ENCODE results near the gene CYP1A2.

The CYP1A2 gene

GRCh38 chr15:74790080-74790916 is 41.7 kb downstream of the CYP1A2 start:
- DNase-seq: peak; percentile 51

DNA sequence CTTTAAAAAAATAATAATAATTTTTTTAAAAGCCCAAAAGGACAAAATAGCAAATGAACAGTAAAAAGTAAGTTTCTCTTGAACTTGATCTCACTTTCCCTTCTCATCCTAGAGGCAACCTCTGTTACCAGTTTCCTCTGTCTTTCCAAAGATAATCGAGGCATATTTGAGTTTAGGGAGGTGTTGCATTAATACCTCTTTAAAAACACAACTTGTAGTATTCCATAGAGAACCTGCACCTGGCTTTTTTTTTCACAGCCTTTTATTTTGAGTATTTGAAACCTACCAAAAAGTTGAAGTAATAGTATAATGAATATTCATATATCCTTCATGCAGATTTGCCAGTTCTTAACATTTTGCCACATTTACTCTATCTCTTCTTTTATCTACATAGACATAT is 42.4 kb downstream of the CYP1A2 start:
- no peak for DNase-seq

DNA sequence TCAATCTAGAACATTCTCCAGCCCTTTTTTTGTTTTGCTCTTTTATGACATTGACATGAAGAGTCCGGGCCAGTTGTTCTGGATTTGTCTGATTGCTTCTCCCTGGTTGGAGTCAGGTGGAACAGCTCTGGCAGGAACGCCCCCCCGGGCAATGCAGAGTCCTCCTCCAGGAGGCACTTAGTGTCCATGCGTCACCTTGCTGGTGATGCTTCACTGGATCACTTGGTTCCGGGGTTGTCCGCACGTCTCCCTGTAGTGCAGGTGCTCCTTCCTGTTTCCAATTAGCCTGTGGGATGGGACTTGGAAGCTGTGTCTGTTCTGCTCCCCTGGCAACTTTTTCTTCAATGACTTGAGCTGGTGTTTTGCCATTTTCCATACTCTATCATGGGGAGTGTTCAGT is 43.0 kb downstream of the CYP1A2 start:
- no peak for DNase-seq

GRCh38 chr15:74792227-74793016 is 43.8 kb downstream of the CYP1A2 start:
- DNase-seq: no peak

DNA sequence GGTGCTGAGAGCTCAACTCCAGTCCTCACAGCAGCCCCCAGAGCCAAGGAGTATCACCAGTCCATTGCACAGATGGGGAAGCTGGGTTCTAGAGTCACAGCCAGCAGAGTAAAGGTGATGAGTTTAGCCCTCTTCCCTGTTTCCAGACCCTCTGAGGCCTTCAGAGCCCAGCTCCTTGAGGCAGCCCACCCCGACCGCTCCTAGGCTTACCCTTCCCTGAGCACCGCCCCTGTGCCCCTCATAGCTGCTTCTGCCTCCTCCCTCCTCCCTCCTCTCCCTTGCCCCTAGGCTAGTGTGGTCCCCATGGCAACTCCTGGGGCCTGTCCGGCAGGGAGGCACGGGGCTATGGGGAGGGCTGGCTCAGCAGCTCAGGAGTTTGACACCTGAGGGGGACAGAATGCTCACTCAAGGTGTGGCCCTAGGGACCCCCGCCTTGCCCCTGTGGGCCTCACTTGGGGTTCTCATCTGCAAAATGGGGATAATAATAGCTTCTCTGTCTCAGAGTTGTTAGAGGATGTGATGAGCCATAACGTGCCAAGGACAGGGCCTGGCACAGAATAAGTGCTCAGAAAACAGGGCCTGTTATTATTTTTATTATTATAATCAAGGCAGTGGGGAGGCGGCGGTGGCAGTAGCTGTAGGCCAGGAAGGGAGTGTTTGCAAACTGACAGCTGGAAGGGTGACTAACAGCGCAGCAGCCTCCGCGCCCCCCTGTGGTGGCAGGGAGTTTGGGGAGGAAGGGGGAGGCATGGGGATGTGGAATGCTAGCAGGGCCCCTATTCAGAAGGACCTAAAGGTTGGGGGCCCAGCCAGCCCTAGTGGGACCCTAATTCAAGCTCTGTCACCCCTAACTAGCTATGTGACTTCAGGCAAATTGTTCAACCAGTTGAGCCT is 44.7 kb downstream of the CYP1A2 start:
- peak; percentile 77 for DNase-seq

GRCh38 chr15:74794248-74794969 is 45.8 kb downstream of the CYP1A2 start:
- DNase-seq: no peak

DNA sequence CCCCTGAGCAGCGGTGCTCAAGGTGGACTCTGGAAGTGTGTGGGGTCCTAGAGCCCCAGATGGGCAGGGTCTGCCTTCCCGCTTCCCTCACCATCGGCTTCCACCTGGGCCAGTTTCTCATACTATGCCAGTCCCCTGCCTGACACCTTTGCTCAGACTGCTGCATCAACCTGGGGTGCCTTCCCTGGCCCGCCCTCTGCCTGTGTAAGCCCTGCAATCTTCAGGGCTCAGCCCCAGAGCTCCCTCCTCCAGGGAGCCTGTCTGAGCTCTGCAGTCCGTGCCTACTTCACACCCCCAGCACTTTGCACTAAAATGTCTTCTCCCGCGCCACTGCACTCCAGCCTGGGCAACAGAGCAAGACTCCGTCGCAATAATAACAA is 46.3 kb downstream of the CYP1A2 start:
- DNase-seq: no peak

DNA sequence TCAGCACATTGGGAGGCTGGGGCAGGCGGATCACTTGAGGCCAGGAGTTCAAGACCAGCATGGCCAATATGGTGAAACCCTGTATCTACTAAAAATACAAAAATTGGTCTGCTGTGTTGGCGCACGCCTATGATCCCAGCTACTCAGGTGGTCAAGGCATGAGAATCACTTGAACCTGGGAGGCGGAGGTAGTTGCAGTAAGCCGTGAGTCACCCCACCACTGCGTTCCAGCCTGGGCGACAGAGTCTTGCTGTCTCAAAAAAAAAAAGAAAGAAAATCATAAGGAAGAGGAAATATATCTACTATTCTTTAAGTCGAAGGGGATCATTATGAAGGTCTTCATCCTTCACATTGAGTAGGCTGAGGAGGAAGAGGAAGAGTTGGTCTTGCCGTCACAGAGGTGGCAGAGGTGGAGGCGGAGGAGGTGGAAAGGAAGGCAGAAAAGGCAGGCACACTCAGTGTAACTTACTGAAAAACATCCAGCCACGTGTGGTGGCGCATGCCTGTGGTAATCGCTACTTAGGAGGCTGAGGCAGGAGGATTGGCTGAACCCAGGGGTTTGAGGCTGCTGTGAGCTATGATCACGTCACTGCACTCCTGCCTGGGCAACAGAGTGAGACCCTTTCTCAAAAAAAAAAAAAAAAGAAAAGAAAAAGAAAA is 47.5 kb downstream of the CYP1A2 start:
- peak; percentile 49 for DNase-seq

GRCh38 chr15:74798388-74799254 is 50.0 kb downstream of the CYP1A2 start:
- DNase-seq: no peak

- DNase-seq: no peak
Measured at GRCh38 chr15:74799255-74799855, 50.7 kb downstream of the CYP1A2 start.

GRCh38 chr15:74799856-74800558 is 51.4 kb downstream of the CYP1A2 start:
- peak; percentile 87 for DNase-seq

GRCh38 chr15:74800559-74801094 is 52.0 kb downstream of the CYP1A2 start:
- DNase-seq: no peak

DNA sequence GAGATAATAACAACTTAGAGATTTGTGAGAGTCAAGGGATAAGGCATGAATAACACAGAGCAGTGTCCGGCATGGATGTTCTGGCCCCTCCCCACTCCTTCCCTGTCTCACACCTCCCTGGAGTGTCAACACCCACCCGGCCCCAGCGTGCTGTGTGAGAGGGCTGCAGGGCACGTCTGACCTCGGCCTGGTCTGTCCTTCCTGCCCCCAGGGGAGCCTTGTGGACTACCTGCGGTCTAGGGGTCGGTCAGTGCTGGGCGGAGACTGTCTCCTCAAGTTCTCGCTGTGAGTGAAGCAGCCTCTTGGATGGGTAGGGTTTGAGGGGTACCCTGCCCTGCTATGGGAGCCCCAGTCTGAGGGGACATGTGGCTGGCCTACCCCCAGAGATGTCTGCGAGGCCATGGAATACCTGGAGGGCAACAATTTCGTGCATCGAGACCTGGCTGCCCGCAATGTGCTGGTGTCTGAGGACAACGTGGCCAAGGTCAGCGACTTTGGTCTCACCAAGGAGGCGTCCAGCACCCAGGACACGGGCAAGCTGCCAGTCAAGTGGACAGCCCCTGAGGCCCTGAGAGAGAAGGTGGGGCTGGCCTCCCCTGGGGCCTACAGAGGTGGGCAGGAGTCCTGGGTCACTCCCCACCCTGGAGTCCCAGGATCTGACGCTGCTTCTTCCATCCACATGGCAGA is 52.8 kb downstream of the CYP1A2 start:
- DNase-seq: no peak

DNA sequence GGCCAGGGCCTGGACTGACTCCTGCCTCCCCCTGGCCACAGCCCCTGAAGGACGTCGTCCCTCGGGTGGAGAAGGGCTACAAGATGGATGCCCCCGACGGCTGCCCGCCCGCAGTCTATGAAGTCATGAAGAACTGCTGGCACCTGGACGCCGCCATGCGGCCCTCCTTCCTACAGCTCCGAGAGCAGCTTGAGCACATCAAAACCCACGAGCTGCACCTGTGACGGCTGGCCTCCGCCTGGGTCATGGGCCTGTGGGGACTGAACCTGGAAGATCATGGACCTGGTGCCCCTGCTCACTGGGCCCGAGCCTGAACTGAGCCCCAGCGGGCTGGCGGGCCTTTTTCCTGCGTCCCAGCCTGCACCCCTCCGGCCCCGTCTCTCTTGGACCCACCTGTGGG is 53.6 kb downstream of the CYP1A2 start:
- DNase-seq: no peak

DNA sequence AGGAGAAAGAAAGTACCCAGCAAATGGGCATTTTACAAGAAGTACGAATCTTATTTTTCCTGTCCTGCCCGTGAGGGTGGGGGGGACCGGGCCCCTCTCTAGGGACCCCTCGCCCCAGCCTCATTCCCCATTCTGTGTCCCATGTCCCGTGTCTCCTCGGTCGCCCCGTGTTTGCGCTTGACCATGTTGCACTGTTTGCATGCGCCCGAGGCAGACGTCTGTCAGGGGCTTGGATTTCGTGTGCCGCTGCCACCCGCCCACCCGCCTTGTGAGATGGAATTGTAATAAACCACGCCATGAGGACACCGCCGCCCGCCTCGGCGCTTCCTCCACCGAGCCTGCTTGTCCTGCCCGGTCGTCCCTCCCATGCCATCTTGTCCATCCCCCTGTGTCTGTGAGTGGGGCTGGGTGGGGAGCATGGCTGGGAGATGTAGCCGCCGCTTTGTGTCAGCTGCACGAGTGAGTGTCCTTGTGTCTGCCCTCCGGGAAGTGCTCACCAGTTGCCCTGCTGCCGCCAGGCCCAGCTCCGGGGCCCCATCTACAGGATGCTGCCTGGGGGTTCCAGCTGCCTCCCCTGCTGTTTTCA is 54.3 kb downstream of the CYP1A2 start:
- no peak for DNase-seq

- no peak for DNase-seq
Measured at GRCh38 chr15:74804935-74805334, 56.3 kb downstream of the CYP1A2 start.
